T1000 (cell line): ENCODE data around the gene TAF5.
"Not testable (repeated sequence)": the region's sequence is repeated elsewhere in the genome, so short reads cannot be mapped to it uniquely, and the experiment has no call there.

Experiments
- DNase-seq: peaks from one replicate; lab custom pipeline; 2025; ENCODE audit warnings: mixed read lengths; lab: John Stamatoyannopoulos, UW

Gene TAF5

DNA sequence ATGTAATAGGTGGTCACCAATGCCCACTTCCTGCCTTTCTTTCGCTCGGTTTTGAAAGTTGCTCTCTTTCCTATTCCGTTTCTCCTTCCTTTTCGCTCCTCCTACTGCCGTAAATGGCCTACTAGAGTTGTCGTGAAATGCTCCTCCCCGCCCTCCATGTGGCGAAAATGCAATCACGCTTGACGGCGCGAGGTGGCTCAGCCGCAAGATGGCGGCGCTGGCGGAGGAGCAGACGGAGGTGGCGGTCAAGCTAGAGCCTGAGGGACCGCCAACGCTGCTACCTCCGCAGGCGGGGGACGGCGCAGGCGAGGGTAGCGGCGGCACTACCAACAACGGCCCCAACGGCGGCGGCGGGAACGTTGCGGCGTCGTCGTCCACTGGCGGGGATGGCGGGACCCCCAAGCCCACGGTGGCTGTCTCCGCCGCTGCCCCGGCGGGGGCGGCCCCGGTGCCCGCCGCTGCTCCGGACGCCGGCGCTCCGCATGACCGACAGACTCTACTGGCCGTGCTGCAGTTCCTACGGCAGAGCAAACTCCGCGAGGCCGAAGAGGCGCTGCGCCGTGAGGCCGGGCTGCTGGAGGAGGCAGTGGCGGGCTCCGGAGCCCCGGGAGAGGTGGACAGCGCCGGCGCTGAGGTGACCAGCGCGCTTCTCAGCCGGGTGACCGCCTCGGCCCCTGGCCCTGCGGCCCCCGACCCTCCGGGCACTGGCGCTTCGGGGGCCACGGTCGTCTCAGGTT is at the start of gene TAF5:
TAF5 (plus strand) TSS at position 195 of the 737 bp plus-strand sequence; CDS start at position 209, 14 bp downstream.
- DNase-seq = peak; percentile 80

DNA sequence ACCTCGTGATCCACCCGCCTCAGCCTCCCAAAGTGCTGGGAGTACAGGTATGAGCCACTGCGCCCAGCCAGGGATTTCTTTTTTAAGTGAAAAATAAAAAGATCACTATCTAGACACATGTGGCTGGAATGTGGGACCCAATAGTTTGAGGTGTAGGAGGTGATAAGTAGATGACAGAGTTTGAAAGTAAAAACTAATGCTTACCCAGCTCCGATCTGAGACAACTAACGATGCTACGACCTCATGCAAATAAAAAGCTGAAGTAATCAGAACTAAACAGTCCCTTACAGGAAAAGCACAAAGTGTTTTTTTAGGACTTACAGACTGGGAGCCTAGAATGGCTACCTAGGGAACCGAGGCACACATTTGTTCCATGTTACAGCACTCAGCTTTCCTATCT is 39.9 kb upstream of the TAF5 start:
- DNase-seq = no peak

DNA sequence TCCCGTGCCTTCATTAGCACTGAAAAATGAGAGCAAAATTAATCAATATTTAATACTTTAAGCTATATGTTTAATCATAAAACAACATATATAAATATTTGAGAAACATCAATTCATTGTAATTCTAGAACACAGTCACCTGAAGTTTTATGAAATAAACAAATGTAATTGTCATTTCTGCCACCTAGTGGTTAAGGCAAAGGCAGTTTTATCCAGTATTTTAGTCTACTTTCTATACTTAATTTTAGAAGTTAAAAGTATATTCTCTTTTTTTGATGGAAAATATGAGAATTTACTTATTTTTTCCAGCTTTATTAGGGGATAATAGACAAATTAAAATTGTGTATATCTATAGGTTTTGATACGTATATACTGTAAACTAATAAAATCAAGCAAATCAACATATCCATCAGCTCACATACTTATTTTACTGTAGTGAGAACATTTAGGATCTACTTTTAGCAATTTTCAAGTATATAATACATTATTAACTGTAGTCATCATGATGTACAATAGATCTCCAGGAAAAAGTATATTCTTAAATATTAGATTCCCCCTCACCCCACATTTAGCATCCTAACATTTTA is 33.7 kb upstream of the TAF5 start:
- DNase-seq = no peak

DNA sequence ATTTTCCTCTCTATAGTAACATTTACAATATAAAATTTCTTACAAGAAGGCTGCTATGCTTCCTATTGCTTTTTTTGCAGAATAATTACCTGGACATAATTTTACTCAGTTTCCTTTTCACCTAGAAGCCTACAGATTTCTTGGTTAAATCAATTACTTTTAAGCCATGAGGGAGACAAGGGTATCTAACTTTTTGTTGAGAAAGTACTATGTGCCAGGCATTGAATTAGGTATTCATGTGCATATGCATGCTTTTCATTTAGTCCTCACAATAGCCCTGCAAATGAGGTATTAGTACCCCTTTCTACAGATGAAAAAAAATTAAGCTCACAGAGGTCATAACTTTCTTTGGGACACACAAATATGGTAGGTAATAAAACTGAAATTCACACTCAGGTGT is 33.2 kb upstream of the TAF5 start:
- no peak for DNase-seq

DNA sequence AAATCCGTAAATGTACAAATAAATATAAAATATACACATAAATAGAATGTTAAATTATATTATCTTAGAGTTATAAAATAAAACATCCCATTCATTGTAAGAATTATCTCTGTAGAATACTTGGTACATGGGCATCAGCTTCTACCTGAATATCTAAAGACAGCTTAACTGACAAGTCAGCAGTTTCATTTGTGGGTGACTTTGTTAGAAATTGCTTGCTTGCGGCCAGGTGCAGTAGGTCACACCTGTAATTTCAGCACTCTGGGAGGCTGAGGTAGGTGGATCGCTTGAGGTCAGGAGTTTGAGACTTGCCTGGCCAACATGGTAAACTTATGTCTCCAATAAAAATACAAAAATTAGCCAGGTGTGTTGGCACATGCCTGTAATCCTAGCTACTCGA is 31.4 kb upstream of the TAF5 start:
- DNase-seq = no peak

DNA sequence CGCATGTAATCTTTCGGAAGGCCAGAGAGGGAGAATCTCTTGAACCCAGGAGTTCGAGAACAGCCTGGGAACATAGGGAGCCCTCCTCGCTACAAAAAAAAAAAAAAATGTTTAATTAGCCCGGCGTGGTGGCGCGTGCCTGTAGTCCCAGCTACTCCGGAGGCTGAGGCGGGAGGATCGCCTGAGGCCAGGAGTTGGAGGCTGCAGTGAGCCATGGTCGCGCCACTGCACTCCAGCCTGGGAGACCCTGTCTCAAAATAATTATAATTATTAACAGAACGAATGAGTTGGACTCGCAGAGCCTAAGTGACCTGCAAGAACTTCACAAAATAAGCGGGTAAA is 17.6 kb upstream of the TAF5 start:
- no peak for DNase-seq

DNA sequence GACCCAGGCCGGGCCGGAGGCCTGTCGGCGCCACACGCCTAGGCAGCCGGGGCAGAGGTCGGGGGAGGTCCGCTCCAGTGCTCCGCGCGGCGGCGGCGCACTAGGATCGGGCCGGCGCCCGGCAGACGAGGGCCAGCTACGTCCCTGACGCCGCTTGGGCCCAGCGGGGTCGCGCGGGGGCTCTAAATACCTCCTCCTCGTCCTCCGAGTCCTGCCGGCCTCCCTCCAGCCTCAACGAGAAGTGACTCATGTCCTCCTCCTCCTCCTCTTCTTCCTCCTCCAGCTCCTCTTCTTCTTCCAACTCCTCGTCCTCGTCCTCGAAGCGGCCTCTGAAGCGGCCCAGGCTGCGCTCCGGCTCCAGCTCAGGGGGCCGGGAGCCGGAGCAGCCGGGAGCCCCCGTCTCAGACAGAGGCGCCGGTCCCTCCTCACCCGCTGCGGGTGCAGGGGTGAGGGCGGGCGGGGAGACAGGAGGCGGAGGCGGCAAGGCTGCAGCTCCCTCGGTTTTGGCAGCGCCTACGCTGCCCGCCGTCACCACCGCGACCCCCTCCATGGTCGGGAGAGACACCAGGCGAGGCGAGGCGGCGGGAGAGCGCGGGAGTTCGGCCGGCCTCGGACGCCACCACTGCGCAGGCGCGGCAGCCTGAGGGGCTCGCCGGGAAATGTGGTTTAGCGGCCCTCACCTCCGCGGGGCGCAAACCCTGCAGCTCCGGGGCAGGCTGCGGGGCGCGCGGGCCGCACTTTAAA is 17.1 kb upstream of the TAF5 start, which contains the start of gene PCGF6:
PCGF6 (minus strand) TSS at position 624 of the 744 bp plus-strand sequence; CDS start at position 550, 74 bp downstream.
- peak; percentile 69 for DNase-seq

DNA sequence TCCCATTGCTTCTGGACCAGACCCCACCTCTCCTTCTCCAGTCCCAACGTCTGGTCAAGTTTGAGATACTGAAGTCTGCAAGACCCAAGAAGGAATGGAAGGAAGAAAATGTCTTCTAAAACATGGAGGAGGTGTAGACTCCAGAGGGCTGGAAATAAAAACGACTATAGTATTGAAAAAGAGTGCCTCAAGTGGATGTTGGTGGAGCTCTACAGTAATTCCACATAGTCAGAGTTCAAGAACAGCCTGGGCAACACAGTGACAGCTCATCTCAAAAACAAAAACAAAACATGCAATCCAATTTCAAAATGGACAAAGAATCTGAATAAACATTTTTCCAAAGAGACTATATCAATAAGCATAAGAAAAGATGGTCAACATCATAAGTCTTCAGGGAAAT is 14.5 kb upstream of the TAF5 start:
- DNase-seq = no peak

DNA sequence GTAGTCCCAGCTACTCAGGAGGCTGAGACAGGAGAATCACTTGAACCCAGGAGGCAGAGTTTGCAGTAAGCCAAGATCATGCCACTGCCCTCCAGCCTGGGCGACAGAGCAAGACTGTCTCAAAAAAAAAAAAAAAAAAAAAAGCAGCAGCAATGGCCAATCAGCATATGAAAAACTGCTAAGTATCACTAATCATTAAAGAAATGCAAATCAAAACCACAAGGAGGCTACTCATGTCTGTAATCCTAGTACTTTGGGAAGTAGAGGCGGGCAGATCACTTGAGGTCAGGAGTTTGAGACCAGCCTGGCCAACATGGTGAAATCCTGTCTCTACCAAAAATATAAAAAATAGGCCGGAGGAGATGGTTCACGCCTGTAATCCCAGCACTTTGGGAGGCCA is 13.2 kb upstream of the TAF5 start:
- DNase-seq = not testable (repeated sequence)

DNA sequence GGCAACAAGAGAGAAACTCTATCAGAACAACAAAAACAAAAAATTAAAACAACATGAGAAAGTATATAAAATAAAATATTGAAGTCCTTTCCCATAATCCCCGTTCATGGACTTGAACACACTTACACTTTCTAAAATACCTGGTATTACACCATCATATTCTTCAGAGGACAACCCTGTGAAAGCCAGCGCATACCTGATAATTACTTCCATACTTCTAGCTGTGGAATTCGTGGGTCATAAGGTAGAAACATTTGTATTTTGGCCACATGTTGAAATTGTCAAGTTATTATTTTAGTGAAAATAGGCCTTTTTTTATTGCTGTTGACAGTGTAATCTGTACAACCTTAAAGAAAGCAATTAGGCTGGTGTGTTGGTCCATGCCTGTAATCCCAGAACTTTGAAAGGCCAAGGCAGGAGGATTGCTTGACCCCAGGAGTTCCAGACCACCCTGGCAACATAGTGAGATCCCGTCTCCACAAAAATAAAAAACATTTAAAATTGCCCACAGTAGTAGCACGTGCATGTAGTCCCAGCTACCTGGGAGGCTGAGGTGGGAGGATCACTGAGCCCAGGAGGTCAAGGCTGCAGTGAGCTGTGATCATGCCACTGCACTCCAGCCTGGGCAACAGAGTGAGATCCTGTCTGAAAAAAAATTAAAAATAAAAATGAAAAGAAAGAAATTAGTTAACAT is 11.7 kb upstream of the TAF5 start:
- no peak for DNase-seq

DNA sequence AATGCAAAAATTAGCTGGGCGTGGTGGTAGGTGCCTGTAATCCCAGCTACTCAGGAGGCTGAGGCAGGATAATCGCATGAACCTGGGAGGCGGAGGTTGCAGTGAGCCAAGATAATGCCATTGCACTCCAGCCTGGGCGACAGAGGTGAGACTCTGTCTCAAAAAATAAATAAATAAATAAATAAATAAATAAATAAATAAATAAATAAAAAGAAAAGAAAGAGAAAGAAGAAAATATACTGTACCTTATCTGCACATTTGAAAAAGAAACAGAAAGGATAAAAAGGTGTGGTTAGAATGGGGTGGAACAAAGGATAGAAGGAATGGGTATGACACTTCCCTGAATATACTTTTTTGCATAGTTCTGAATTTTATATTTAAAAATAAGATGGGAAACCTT is 8.3 kb upstream of the TAF5 start:
- not testable (repeated sequence) for DNase-seq

DNA sequence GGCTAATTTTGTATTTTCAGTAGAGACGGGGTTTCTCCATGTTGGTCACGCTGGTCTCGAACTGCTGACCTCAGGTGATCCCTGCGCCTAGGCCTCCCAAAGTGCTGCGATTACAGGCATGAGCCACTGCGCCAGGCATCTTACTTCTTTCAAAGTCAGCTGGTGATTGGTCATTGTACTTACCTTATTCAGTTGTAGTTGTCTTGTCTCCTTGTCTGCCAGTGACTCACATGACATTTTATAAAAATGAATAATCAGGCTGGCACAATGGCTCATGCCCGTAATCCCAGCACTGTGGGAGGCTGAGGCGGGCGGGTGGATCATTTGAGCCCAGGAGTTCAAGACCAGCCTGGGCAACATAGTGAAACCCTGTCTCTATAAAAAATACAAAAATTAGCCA is 7.0 kb upstream of the TAF5 start:
- DNase-seq = not testable (repeated sequence)

DNA sequence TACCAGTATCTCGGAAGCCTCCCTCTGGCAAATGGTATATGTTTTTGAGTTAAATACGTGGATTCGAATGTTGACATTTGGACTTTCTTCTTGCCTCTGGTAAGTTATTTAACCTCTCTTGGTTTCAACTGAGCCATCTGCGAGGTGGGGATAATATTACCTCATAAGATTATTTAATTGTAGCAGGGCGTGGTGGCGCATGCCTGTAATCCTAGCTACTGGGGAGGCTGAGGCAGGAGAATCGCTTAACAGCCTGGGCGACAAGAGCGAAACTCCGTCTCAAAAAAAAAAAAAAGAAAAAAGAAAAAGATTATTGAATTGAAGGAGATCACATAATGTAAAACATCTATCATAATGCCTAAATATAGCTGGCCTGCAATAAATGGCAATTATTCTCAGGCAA is 396 bp upstream of the TAF5 start:
- no peak for DNase-seq

DNA sequence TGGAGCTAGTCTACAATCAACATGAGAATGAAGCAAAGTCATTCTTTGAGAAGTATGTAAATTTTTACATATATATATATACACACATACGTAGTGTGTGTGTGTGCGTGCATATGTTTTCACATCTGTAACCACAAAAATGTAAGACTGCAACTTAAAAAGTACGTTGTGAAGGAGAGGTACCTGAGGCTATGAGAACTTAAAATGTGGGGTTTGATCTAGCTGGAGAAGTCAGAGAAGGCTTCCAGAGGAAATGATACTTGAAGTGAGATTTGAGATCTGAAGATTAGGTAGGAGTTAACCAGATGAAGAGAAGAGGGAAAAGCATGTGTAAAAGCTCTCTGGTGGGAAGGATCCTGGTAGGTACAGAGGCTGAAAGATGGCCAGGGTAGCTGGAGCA is 5.8 kb downstream of the TAF5 start:
- no peak for DNase-seq

DNA sequence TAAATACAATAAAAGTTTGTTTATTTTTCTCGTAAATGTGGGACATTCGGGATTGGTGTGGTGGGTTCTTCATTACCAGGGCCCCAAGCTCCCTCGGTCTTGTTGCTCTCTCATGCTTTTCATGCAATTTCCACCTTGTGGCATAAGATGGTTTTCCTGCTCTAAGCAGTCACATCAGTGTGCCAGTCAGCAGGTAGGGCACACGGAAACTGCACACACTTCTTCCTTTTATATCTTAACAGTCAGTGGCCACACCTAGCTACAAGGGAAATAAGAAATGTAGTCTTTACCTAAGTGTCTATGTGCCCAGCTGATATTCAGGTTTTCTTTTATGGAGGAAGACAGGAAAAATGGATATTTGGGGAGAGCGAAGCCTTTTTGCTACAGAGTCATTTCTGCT is 6.5 kb downstream of the TAF5 start:
- DNase-seq = no peak

DNA sequence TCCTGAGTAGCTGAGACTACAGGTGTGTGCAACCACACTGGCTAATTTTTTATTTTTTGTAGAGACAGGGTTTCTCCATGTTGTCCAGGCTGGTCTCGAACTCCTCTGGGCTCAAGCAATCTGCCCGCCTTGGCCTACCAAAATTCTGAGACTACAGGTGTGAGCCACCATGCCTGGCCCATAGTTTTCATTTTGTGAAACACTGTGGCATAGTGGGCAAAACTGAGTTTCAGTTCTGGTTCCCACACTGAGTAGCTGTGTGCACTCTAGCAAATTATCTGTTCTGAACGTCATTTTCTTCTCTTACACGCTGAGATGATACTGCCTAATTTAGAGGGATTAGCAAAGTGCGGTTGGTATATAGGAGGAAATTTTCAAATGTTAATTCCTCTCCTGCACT is 15.0 kb downstream of the TAF5 start:
- DNase-seq = no peak

DNA sequence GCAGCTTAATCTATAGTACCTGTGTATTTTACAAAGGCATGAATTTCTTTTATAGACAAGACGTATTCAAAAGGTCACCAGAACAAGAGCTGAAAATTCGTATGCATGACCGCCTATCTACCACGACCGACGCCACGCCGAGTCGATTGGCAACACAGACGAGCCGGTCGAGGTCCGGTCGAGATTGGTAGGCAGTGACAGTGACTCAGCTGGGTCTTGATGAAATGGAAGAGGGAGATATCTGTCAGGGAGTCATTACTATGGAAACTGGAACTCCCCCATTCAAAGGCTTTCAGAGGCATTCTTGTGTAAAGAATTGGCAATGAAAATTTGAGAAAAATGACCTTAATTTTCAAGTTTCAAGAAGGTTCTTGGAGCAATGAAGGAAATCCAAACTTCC is 26.4 kb downstream of the TAF5 start:
- no peak for DNase-seq

DNA sequence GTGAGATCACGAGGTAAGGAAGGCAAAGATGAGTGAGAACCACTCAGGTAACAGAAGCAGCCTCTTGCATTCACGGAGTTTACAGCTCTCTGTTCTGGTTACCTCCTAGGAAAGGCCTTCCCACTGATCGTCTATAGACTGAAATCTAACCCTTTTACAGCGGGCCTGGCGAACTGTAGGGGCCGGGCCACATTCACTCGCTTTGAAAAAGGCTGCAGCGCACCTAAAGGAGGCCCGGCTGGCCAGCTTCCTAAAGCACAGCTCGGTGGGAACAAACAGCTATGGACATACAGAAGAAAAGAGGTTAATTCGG is 27.9 kb downstream of the TAF5 start:
- no peak for DNase-seq

DNA sequence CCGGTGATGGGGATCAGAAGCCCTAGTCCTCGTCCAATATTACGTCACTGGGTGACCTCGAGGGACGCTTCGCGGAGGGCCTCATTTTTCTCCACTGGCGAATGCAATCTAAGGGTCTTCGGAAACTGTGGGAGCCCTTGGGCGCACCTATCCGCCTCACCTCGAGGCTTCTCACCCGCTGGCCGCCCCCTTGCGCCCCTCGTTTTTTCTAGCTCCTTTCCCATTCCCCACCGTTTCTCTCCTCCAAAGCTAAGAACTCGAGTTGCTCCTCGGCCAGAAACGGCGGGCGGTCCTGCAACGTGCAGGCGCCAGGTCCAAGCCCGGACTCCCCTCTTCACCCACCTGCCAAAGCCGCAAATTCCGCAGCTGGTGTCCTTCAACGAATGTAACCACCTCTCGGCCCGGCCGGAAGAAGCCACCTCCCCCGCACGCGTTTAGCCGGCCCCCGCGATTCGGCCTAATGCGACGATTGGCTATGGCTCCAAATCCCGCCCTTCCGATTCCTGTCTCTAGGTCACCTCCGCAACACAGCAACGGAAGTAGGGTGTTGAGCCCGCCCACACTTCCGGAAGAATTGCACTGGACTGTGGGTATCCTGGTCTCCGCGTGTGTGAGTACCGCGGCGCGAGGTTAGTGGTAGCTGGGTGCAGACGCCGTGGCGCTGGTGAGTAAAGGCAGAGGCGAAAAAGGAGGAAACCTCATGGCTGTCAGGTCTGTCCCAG is 28.5 kb downstream of the TAF5 start, which contains the start of the genes ATP5MK and PDCD11:
ATP5MK (minus strand) TSS at position 409 of the 722 bp plus-strand sequence. CDS start 4,018 bp downstream, outside the sequence.
PDCD11 (plus strand) TSS at position 560 of the 722 bp plus-strand sequence. CDS start 1,801 bp downstream, outside the sequence.
- DNase-seq = peak; percentile 89

DNA sequence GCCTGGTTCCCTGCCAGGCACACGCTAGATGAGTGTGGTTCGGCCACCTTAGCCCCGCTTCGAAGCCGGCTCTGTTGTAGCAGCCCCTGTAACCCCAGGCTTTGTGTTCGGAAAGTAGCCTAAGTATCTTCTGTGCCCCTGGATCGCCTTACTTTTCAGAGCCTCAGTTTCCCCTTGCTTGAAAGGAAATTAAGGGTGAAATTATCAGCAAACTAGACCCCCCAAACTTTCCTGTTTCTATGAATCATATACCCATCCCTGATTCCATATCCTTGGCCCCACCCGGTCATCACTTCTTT is 29.0 kb downstream of the TAF5 start:
- DNase-seq = no peak

DNA sequence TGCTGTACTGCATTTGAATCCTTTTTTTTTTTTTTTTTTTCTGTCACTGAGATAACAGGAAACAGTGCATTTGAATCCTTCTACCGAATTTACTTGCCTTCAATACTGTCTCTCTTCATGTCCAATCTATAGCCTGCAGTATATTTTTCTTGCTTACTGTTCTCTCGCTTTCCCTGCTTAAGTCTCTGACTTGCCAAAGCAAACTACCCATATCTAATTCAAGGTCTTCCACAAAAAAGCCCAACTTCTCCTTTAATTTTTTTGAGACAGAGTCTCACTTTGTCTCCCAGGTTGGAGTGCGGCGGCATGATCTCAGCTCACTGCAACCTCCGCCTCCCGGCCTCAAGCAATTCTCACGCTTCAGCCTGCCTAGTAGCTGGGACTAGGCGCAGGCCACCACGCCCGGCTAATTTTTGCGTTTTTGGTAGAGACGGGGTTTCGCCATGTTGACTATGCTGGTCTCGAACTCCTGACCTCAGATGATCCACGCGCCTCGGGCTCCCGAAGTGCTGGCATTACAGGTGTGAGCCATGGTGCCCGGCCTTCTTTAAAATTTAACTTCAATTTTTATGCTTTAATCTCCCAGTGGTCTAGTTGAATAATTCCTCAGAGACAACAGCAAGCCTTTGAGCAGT is 29.5 kb downstream of the TAF5 start:
- no peak for DNase-seq

DNA sequence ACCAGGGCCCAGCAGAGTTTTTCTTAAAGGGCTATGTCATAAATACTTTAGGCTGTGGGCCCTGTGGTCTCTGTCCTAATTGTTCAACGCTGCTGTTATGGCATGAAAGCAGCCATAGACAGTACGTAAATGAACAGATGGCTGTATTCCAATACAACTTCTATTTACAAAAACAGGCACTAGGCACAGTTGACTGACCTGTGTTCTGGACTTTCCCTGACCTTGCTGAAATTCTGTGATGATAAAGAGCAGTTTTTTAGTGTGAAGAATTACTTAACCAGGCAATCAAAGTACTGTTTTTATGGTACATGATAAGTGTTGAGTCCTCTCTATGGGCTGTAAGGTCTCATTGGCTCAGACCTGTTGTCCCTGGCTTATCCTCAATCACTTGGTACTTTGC is 45.8 kb downstream of the TAF5 start:
- no peak for DNase-seq
